Fibroblast of skin of abdomen (primary cell): ENCODE results near the gene PALM3.
A peak's percentile ranks its signal among the peaks of the same experiment; 100 is the strongest.

Source experiments
- DNase-seq: peaks from one replicate; pipeline ENCODE4 v3.0.0-alpha.2; 2013

Gene PALM3

DNA sequence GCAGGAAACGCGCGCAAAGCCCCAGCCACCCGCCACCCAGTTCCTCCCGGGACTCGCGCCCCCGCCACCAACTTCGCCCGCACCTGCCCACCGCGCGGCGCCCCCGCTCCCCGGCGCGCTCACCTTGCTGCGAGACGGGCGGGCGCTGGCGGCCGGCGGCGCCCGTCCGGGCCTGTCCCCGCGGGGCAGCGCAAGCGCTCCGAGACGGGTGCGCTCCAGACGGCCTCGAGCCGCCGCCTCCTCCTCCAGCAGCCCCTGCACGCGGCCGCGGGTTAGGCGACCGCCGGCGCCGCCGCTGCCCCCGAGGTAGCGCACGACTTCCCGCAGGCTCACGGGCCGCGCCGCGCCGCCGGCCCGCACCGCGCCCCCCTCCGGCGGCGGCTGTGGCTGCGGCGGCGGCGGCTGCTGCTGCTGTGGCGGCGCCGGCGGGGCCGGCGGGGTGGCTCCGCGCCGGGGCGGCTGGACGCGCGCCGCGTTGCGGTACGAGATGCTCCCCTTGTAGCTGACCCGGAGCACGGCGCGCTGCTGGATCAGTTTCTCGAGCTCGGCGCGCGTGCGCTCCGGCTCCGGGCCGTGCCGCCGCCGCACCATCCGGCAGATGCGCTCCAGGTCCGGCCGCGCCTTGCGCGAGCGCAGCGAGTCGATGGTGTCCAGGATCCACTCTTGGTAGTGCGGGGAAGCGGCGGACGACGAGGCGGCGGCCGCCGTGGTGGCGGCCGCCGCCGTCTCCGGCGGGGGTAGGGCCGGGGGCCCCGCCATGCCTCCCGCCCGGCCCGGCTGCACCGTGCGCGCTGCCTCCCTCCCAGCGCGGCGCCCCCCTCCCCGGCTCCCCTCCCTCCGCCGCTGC, 28.0 kb upstream of the PALM3 start:
- DNase-seq = peak; percentile 65

DNA sequence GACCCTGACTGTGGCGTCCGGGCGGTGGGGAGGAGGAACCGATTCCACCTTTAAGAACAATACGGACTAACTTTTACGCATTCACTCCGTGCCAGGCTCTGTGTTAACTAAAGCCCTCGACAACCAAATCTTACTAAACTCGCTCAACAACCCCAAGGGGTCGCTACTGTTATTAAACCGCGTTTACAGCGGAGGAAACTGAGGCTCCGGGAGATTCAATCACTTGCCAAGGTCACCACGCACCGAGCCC, 27.5 kb upstream of the PALM3 start:
- DNase-seq = no peak

DNA sequence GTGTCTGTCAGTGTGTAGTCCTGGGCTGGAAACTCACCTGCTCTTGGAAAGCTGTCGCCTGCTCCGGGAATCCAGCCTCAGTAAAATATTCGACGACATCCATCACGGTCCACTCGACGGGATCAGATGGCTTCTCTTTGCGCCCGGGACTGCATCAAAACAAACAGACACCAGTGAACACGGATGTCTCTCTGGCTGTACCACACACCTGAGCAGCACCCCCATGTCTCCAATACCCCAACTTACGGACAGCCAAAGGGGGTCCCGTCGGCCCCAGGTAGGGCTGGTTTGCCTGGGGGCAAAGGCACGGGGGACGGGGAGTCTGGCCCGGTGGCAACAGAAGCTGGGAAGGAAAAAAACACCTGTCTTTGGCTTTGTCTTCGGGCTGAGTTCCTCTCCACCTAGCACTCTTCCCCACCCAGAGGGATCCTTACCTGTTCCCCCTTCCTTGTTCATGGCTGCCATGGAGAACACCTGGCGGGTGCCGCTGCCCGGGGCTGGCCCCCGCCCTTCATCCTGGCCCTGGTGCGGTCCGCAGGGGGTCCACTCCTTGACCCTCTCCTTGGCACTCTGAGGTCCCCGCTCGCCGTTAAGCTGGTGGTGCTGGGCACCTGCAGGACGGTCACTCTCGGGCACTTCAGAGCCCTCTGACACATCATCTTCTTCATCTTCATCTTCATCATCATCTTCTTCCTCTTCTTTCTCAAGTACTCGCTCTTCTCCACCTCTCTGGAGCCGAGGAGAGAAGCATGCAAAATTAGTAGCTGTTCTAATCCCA, 26.9 kb upstream of the PALM3 start:
- DNase-seq = no peak

- no peak for DNase-seq
These were observed 24.2 kb upstream of the PALM3 start for GRCh38 chr19:14086098-14086497.

GRCh38 chr19:14085309-14085995, 23.6 kb upstream of the PALM3 start, which contains the start of gene C19orf67:
C19orf67 (minus strand) TSS chr19:14085783; CDS start chr19:14085627, 156 bp downstream.
- DNase-seq = no peak

DNA sequence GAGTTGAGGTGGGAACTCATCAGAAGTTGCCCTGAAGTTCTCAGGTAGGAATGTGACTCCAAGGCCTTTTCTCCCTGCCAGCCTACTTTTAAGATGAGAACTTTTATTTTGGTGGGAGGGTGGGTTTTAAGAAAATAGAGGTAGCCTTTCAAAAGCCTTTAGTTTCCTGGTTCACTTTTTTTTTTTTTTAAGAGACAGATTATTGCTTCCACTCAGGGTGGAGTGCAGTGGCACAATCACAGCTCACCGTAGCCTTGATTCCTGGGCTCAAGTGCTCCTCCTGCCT, 20.7 kb upstream of the PALM3 start:
- no peak for DNase-seq

GRCh38 chr19:14081797-14082674, 20.2 kb upstream of the PALM3 start:
- no peak for DNase-seq

GRCh38 chr19:14080887-14081796, 19.3 kb upstream of the PALM3 start:
- peak; percentile 99 for DNase-seq

- DNase-seq = no peak
These were observed 16.5 kb upstream of the PALM3 start for GRCh38 chr19:14078411-14078810.

GRCh38 chr19:14073925-14074838, 12.3 kb upstream of the PALM3 start:
- peak; percentile 20 for DNase-seq

- DNase-seq = peak; percentile 69
These were observed 11.5 kb upstream of the PALM3 start for GRCh38 chr19:14073261-14073924.

GRCh38 chr19:14072535-14073260, 10.8 kb upstream of the PALM3 start, which contains the start of gene MISP3:
MISP3 (plus strand) TSS chr19:14072786; CDS start chr19:14073310, 524 bp downstream.
- no peak for DNase-seq

- DNase-seq = no peak
These were observed 8.6 kb upstream of the PALM3 start for GRCh38 chr19:14070268-14071050.

DNA sequence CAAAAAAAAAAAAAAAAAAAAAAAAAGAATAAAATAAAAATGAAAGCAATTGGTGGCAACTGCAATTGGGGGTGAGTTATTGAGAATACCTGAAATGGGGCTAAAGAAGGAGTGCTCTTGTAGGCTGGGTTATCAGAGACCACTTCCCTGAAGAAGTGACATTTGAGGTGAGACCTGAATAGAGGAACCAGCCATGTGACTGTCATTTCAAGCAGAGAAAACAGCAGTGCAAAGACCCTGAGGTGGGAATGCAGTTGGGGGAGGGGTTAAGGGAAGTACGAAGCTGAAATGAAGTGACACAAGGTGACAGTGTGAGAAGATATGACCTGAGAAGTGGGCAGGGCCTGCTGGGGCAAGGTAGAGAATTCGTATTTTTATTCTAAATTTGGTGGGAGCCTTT, 4.3 kb upstream of the PALM3 start:
- no peak for DNase-seq

- peak; percentile 12 for DNase-seq
These were observed 1.2 kb upstream of the PALM3 start for GRCh38 chr19:14063105-14063504.

DNA sequence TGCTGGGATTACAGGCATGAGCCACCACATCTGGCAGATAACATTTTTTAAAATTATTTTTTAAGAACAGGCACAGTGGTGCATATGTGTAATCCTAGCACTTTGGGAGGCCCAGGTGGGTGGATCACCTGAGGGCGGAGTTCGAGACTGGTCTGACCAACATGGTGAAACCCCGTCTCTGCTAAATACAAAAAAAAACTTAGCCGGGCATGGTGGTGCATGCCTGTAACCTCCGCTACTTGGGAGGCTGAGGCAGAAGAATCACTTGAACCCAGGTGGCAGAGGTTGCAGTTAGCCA, 631 bp upstream of the PALM3 start:
- DNase-seq = no peak

- no peak for DNase-seq
These were observed 661 bp downstream of the PALM3 start for GRCh38 chr19:14061081-14061749.

GRCh38 chr19:14059652-14060155, 2.2 kb downstream of the PALM3 start:
- no peak for DNase-seq
